GM10266 (cell line): Measurements from ENCODE around the gene CRY1.

Experiments used
- DNase-seq: peaks from one replicate; pipeline ENCODE4 v3.0.0; 2012; ENCODE audit errors: extremely low spot score
- CTCF ChIP-seq: IDR thresholded peaks from 2 replicates; pipeline ENCODE4 v1.5.1; 2012; ENCODE audit warnings: mild to moderate bottlenecking, low read depth; ENCODE audit not compliant: control insufficient read depth, insufficient read depth; ENCODE audit errors: missing control alignments

Gene CRY1

GRCh38 chr12:106954462-106955376, 138.6 kb downstream of the CRY1 start:
- no peak for TF ChIP-seq CTCF
- DNase-seq, result no peak

DNA sequence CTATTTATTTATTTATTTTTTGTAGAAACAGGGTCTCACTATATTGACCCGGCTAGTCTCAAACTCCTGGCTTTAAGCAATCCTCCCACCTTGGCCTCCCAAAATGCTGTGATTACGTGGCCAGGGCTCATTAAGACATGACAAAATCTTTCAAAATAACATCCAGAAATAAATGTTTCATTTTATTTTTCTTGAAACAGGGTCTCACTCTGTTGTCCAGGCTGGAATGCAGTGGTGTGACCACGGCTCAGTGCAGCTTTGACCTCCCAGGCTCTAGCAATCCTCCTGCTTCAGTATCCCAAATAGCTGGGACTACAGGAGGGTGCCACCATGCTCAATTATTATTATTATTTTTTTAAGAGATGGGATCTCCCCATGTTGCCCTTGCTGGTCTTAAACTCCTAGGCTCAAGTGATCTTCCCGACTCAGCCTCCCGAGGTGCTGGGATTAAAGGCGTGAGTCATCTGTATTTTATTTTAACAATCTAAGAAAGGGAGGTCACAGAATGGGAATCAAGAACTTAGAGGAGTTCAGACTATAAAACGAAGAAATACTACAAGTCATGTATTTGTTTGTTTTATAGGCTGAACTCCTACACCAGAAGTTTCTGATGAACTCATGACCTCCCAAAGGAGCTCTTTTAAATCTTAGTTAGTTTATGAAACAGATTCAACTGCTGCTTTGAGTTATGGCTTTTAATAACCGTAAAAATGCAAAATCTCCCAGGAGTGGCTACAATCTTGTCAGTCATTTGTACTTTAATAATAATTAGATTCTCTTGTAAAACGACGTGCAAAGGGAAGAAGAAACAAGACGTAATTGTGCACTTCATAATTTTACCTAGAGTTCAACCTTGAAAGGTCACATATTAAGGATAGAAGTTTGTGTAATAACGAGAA, 139.7 kb downstream of the CRY1 start:
- no peak for DNase-seq
- TF ChIP-seq CTCF, result no peak

DNA sequence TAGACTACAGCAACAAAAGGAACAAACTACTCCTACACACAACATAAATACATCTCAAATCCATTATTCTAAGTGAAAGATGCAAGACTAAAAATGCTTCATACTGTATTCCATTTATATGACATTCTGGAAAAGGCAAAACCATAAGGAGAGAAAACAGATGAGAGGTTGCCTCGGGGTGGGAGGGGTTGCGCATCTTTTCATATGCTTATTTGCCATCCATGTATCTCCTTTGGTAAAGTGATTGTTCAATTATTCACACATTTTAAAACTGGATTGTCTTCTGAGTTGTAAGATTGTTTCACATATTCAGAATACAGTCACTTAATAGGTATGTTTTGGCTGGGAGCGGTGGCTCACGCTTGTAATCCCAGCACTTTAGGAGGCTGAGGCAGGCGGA, 142.8 kb downstream of the CRY1 start:
- no peak for DNase-seq
- no peak for TF ChIP-seq CTCF

- DNase-seq, result no peak
- no peak for TF ChIP-seq CTCF
These were observed 145.9 kb downstream of the CRY1 start for GRCh38 chr12:106947461-106947860.

- TF ChIP-seq CTCF, result no peak
- no peak for DNase-seq
These were observed 148.0 kb downstream of the CRY1 start for GRCh38 chr12:106945261-106945851.

DNA sequence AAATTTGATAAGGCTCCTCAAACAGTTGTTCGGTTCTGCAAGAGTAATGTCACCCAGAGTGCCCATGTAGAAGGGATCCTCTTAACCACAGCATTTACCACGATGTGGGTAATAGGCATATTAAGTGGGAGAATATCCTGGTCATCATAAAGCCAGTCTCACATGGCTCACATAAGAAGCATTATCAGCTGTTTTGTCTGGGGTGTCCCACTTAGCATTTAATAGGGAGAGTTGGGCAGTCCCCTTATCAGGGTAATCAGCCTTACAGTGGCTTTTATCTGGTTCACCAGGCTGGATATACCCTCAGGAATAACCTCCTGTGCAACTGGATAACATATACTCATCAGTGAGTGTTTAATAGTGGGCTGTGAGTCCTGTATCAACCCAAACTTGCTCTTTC, 150.6 kb downstream of the CRY1 start:
- no peak for DNase-seq
- TF ChIP-seq CTCF, result no peak
